NCI-H2227 (cell line): ENCODE data around the gene ATP6V1C2.
"Not testable (repeated sequence)": the region's sequence is repeated elsewhere in the genome, so short reads cannot be mapped to it uniquely, and the experiment has no call there.

ENCODE experiments used
- DNase-seq: peaks from one replicate; lab custom pipeline; 2025; ENCODE audit not compliant: unreplicated experiment; lab: John Stamatoyannopoulos, UW

ATP6V1C2 gene

GRCh38 chr2:10783421-10783820 lies 62.0 kb downstream of the ATP6V1C2 start:
- DNase-seq: no peak

GRCh38 chr2:10784719-10785118 lies 63.3 kb downstream of the ATP6V1C2 start:
- DNase-seq: no peak

GRCh38 chr2:10785260-10785659 lies 63.8 kb downstream of the ATP6V1C2 start:
- DNase-seq: no peak

GRCh38 chr2:10786240-10786982 lies 65.0 kb downstream of the ATP6V1C2 start:
- DNase-seq: no peak

GRCh38 chr2:10787176-10787968 lies 65.9 kb downstream of the ATP6V1C2 start:
- no peak for DNase-seq

- DNase-seq: no peak
Measured at GRCh38 chr2:10788855-10789254, 67.4 kb downstream of the ATP6V1C2 start.

- no peak for DNase-seq
Measured at GRCh38 chr2:10790228-10790973, 69.0 kb downstream of the ATP6V1C2 start.

GRCh38 chr2:10792001-10792634 lies 70.7 kb downstream of the ATP6V1C2 start:
- no peak for DNase-seq

- DNase-seq: no peak
Measured at GRCh38 chr2:10792660-10793400, 71.4 kb downstream of the ATP6V1C2 start.

- DNase-seq: no peak
Measured at GRCh38 chr2:10793816-10794215, 72.4 kb downstream of the ATP6V1C2 start.

GRCh38 chr2:10794876-10795275 lies 73.4 kb downstream of the ATP6V1C2 start:
- no peak for DNase-seq

GRCh38 chr2:10795508-10796046 lies 74.1 kb downstream of the ATP6V1C2 start:
- DNase-seq: no peak

GRCh38 chr2:10796703-10797102 lies 75.3 kb downstream of the ATP6V1C2 start:
- DNase-seq: no peak

- no peak for DNase-seq
Measured at GRCh38 chr2:10798783-10799182, 77.4 kb downstream of the ATP6V1C2 start.

- DNase-seq: no peak
Measured at GRCh38 chr2:10800163-10800562, 78.7 kb downstream of the ATP6V1C2 start.

GRCh38 chr2:10802657-10803056 lies 81.2 kb downstream of the ATP6V1C2 start:
- no peak for DNase-seq

- DNase-seq: not testable (repeated sequence)
Measured at GRCh38 chr2:10805990-10806389, 84.6 kb downstream of the ATP6V1C2 start.

- no peak for DNase-seq
Measured at GRCh38 chr2:10806543-10806942, 85.1 kb downstream of the ATP6V1C2 start.

GRCh38 chr2:10810202-10811161 lies 89.1 kb downstream of the ATP6V1C2 start:
- DNase-seq: peak; percentile 24
